ENCODE results near the gene KCNN1. TPM values are rescaled to one million over a fixed set of nuclear protein-coding genes. Genes with fewer than 3 reads are reported as not detected.

Gene KCNN1
- total and polyA plus RNA-seq, 2 of the 13 experiments (the other 11 are each of a cell fraction or from before 2014, with no cell fraction given): 0.04 TPM; not detected in 1

DNA sequence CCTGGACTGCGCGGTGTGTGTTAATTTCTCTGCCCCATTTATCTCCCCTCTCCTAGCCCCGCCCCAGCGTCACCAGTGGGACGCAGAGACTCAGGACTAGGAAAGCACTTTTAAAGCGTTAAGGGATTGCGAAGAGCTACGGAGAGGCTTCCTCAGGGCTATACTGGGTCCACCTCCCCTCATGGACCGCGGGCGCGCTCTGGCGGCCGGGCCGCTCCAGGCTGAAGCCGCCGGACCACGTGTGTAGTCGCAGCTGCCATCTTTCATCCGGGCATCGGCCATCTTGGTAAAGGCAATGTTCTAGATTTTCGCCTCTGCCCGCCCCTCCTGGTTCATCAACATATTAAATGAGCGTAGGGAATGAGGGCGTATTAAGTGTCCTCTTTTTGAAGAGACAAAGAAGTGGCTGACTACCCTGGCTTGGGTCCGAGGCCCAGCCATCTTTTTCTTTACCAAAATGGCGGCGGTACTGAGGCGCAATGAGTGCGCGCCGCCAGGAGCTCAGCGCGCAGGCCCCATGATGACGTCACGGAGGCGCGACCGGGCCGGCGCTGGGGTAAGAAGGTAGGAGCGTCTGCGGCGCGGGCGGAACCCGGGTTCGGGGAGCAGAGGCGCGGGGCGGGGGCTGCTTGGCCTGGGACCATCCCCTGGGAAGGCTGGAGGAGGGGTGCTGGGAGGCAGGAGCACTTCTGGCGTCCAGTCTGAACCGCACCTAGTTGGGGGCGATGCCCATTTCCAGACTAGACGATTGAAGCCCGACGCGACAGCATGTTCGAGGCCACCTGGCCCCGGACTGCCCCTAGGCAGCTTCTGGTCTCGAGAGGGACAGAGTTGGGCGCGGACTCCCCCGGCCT is 34.2 kb upstream of the KCNN1 start, which contains the start of gene CCDC124 (continued):
- TF ChIP-seq, protein P1, sequence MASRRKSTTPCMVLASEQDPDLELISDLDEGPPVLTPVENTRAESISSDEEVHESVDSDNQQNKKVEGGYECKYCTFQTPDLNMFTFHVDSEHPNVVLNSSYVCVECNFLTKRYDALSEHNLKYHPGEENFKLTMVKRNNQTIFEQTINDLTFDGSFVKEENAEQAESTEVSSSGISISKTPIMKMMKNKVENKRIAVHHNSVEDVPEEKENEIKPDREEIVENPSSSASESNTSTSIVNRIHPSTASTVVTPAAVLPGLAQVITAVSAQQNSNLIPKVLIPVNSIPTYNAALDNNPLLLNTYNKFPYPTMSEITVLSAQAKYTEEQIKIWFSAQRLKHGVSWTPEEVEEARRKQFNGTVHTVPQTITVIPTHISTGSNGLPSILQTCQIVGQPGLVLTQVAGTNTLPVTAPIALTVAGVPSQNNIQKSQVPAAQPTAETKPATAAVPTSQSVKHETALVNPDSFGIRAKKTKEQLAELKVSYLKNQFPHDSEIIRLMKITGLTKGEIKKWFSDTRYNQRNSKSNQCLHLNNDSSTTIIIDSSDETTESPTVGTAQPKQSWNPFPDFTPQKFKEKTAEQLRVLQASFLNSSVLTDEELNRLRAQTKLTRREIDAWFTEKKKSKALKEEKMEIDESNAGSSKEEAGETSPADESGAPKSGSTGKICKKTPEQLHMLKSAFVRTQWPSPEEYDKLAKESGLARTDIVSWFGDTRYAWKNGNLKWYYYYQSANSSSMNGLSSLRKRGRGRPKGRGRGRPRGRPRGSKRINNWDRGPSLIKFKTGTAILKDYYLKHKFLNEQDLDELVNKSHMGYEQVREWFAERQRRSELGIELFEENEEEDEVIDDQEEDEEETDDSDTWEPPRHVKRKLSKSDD (CRISPR knock-in tag; IDR thresholded peaks at IDR 0.05; ENCODE audit: low read depth): peak; percentile 98
- TF ChIP-seq ZNF761 (CRISPR knock-in tag; conservative IDR thresholded peaks at IDR 0.05): 0 out of 2 replicates have a peak, but pooled peaks have one; percentile 44
- TF ChIP-seq ZNF790 (CRISPR knock-in tag; IDR thresholded peaks at IDR 0.05; ENCODE audit: borderline replicate concordance): no peak
- no peak for TF ChIP-seq NR3C1 (CRISPR knock-in tag; IDR thresholded peaks at IDR 0.05)
- TF ChIP-seq, protein P2, sequence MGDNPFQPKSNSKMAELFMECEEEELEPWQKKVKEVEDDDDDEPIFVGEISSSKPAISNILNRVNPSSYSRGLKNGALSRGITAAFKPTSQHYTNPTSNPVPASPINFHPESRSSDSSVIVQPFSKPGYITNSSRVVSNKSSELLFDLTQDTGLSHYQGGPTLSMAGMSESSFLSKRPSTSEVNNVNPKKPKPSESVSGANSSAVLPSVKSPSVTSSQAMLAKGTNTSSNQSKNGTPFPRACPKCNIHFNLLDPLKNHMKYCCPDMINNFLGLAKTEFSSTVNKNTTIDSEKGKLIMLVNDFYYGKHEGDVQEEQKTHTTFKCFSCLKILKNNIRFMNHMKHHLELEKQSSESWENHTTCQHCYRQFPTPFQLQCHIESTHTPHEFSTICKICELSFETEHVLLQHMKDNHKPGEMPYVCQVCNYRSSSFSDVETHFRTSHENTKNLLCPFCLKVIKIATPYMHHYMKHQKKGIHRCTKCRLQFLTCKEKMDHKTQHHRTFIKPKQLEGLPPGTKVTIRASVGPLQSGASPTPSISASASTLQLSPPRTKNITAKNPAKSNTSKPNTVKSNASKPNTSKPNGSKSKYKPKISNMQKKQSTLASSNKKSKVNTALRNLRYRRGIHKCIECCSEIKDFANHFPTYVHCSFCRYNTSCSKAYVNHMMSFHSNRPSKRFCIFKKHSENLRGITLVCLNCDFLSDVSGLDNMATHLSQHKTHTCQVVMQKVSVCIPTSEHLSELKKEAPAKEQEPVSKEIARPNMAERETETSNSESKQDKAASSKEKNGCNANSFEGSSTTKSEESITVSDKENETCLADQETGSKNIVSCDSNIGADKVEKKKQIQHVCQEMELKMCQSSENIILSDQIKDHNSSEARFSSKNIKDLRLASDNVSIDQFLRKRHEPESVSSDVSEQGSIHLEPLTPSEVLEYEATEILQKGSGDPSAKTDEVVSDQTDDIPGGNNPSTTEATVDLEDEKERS (CRISPR knock-in tag; IDR thresholded peaks at IDR 0.05): peak; percentile 87; the same call in 1 of the 2 replicates
- TF ChIP-seq, protein P3, sequence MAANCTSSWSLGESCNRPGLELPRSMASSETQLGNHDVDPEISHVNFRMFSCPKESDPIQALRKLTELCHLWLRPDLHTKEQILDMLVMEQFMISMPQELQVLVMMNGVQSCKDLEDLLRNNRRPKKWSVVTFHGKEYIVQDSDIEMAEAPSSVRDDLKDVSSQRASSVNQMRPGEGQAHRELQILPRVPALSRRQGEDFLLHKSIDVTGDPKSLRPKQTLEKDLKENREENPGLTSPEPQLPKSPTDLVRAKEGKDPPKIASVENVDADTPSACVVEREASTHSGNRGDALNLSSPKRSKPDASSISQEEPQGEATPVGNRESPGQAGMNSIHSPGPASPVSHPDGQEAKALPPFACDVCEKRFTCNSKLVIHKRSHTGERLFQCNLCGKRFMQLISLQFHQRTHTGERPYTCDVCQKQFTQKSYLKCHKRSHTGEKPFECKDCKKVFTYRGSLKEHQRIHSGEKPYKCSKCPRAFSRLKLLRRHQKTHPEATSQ (CRISPR knock-in tag; IDR thresholded peaks at IDR 0.05; ENCODE audit: borderline replicate concordance): no peak
- TF ChIP-seq ZNF543 (CRISPR knock-in tag; IDR thresholded peaks at IDR 0.05): no peak
- peak; percentile 83 for TF ChIP-seq ZNF644 (CRISPR knock-in tag; IDR thresholded peaks at IDR 0.05; ENCODE audit: low read depth)
- peak; percentile 83 for TF ChIP-seq HCFC1 (IDR thresholded peaks at IDR 0.05; ENCODE audit: low read depth, low read length)
- TF ChIP-seq FOXK1 (CRISPR knock-in tag; IDR thresholded peaks at IDR 0.05; ENCODE audit: borderline replicate concordance, low read depth): peak; percentile 72; the same call in 1 of the 2 replicates
- TF ChIP-seq KLF13 (CRISPR knock-in tag; IDR thresholded peaks at IDR 0.05): no peak
- TF ChIP-seq RAD21 (CRISPR knock-in tag; IDR thresholded peaks at IDR 0.05): peak; percentile 94
- TF ChIP-seq ATF1 (CRISPR knock-in tag; IDR thresholded peaks at IDR 0.05): peak; percentile 100
- TF ChIP-seq CBX2 (IDR thresholded peaks at IDR 0.05; ENCODE audit: low read depth, low read length): no peak
- TF ChIP-seq CBX2 (CRISPR knock-in tag; IDR thresholded peaks at IDR 0.05; ENCODE audit: low read depth): 0 out of 2 replicates have a peak, but pooled peaks have one; percentile 38
- TF ChIP-seq PHF8 (CRISPR knock-in tag; IDR thresholded peaks at IDR 0.05): peak; percentile 92
- TF ChIP-seq ZSCAN31 (CRISPR knock-in tag; IDR thresholded peaks at IDR 0.05; ENCODE audit: low read depth): peak; percentile 78; the same call in 1 of the 2 replicates
- TF ChIP-seq, protein P4, sequence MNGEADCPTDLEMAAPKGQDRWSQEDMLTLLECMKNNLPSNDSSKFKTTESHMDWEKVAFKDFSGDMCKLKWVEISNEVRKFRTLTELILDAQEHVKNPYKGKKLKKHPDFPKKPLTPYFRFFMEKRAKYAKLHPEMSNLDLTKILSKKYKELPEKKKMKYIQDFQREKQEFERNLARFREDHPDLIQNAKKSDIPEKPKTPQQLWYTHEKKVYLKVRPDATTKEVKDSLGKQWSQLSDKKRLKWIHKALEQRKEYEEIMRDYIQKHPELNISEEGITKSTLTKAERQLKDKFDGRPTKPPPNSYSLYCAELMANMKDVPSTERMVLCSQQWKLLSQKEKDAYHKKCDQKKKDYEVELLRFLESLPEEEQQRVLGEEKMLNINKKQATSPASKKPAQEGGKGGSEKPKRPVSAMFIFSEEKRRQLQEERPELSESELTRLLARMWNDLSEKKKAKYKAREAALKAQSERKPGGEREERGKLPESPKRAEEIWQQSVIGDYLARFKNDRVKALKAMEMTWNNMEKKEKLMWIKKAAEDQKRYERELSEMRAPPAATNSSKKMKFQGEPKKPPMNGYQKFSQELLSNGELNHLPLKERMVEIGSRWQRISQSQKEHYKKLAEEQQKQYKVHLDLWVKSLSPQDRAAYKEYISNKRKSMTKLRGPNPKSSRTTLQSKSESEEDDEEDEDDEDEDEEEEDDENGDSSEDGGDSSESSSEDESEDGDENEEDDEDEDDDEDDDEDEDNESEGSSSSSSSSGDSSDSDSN (CRISPR knock-in tag; IDR thresholded peaks at IDR 0.05): peak; percentile 63
- TF ChIP-seq TRIM24 (CRISPR knock-in tag; IDR thresholded peaks at IDR 0.05): no peak
